ENCODE data around the gene SLC22A12.
"Not testable (repeated sequence)": the region's sequence is repeated elsewhere in the genome, so short reads cannot be mapped to it uniquely, and the experiment has no call there.

SLC22A12 gene

GRCh38 chr11:64590763-64591221 is at the start of gene SLC22A12:
TSS of gene SLC22A12 (plus strand) at chr11:64591220. CDS start at chr11:64591557, 337 bp downstream.
- no peak for DNase-seq (ENCODE audit: low spot score)

GRCh38 chr11:64542172-64543125 is 48.6 kb upstream of the SLC22A12 start:
- no peak for DNase-seq (ENCODE audit: low spot score)

- DNase-seq (ENCODE audit: low spot score): no peak
Measured at GRCh38 chr11:64543818-64544217, 47.2 kb upstream of the SLC22A12 start.

GRCh38 chr11:64544616-64545296 is 46.3 kb upstream of the SLC22A12 start:
- no peak for DNase-seq (ENCODE audit: low spot score)

GRCh38 chr11:64545619-64546018 is 45.4 kb upstream of the SLC22A12 start:
- DNase-seq (ENCODE audit: low spot score): peak; percentile 24

GRCh38 chr11:64546176-64546575 is 44.8 kb upstream of the SLC22A12 start:
- no peak for DNase-seq (ENCODE audit: low spot score)

- no peak for DNase-seq (ENCODE audit: low spot score)
Measured at GRCh38 chr11:64546600-64546999, 44.4 kb upstream of the SLC22A12 start.

- DNase-seq (ENCODE audit: low spot score): no peak
Measured at GRCh38 chr11:64549969-64550368, 41.1 kb upstream of the SLC22A12 start.

GRCh38 chr11:64553554-64554201 is 37.3 kb upstream of the SLC22A12 start:
- DNase-seq (ENCODE audit: low spot score): peak; percentile 30

GRCh38 chr11:64556044-64556720 is 34.8 kb upstream of the SLC22A12 start:
- DNase-seq (ENCODE audit: low spot score): no peak

- DNase-seq (ENCODE audit: low spot score): no peak
Measured at GRCh38 chr11:64556721-64557250, 34.2 kb upstream of the SLC22A12 start.

- no peak for DNase-seq (ENCODE audit: low spot score)
Measured at GRCh38 chr11:64558065-64558745, 32.8 kb upstream of the SLC22A12 start.

GRCh38 chr11:64558869-64559268 is 32.2 kb upstream of the SLC22A12 start:
- DNase-seq (ENCODE audit: low spot score): no peak

GRCh38 chr11:64559351-64560138 is 31.5 kb upstream of the SLC22A12 start:
- no peak for DNase-seq (ENCODE audit: low spot score)

- DNase-seq (ENCODE audit: low spot score): no peak
Measured at GRCh38 chr11:64560139-64560771, 30.8 kb upstream of the SLC22A12 start.

- no peak for DNase-seq (ENCODE audit: low spot score)
Measured at GRCh38 chr11:64560941-64561340, 30.1 kb upstream of the SLC22A12 start.

GRCh38 chr11:64561429-64561828 is 29.6 kb upstream of the SLC22A12 start:
- DNase-seq (ENCODE audit: low spot score): not testable (repeated sequence)

GRCh38 chr11:64561984-64562722 is 28.9 kb upstream of the SLC22A12 start:
- no peak for DNase-seq (ENCODE audit: low spot score)
